DMS 273 (cell line): ENCODE measurements around the gene EDARADD.
"Not testable (repeated sequence)": the region's sequence is repeated elsewhere in the genome, so short reads cannot be mapped to it uniquely, and the experiment has no call there.

Source experiments
- DNase-seq: peaks from one replicate; lab custom pipeline; 2025; ENCODE audit not compliant: unreplicated experiment; lab: John Stamatoyannopoulos, UW

EDARADD gene

GRCh38 chr1:236484310-236484971 is 90.4 kb downstream of the EDARADD start:
- no peak for DNase-seq

GRCh38 chr1:236486356-236487002 is 92.4 kb downstream of the EDARADD start:
- no peak for DNase-seq

GRCh38 chr1:236489161-236489560 is 95.1 kb downstream of the EDARADD start:
- DNase-seq = not testable (repeated sequence)

- peak; percentile 81 for DNase-seq
Observed at GRCh38 chr1:236489710-236490377, 95.8 kb downstream of the EDARADD start.

GRCh38 chr1:236491469-236492136 is 97.5 kb downstream of the EDARADD start:
- no peak for DNase-seq

- no peak for DNase-seq
Observed at GRCh38 chr1:236492378-236492777, 98.3 kb downstream of the EDARADD start.

GRCh38 chr1:236494082-236494481 is 100.0 kb downstream of the EDARADD start:
- DNase-seq = no peak

GRCh38 chr1:236494586-236495466 is 100.7 kb downstream of the EDARADD start:
- DNase-seq = no peak

- DNase-seq = no peak
Observed at GRCh38 chr1:236495467-236496112, 101.5 kb downstream of the EDARADD start.

- DNase-seq = no peak
Observed at GRCh38 chr1:236497908-236498307, 103.8 kb downstream of the EDARADD start.

GRCh38 chr1:236501093-236501492 is 107.0 kb downstream of the EDARADD start:
- no peak for DNase-seq

GRCh38 chr1:236502579-236502971 is 108.5 kb downstream of the EDARADD start:
- no peak for DNase-seq

GRCh38 chr1:236502972-236503639 is 109.0 kb downstream of the EDARADD start:
- DNase-seq = peak; percentile 18

- not testable (repeated sequence) for DNase-seq
Observed at GRCh38 chr1:236504338-236504737, 110.3 kb downstream of the EDARADD start.

GRCh38 chr1:236507022-236507700 is 113.1 kb downstream of the EDARADD start:
- peak; percentile 48 for DNase-seq

GRCh38 chr1:236508593-236509027 is 114.5 kb downstream of the EDARADD start:
- DNase-seq = no peak

GRCh38 chr1:236509203-236509602 is 115.1 kb downstream of the EDARADD start:
- no peak for DNase-seq

- no peak for DNase-seq
Observed at GRCh38 chr1:236509647-236510401, 115.7 kb downstream of the EDARADD start.
